CD1c-positive myeloid dendritic cell (primary cell): ENCODE results near the gene MGAT4A.
A peak's percentile ranks its signal among the peaks of the same experiment; 100 is the strongest.

Experiments used
- DNase-seq: peaks from one replicate; pipeline ENCODE4 v3.0.0-alpha.2; 2016; ENCODE audit errors: extremely low spot score

The MGAT4A gene

GRCh38 chr2:98573426-98573825 lies 157.5 kb downstream of the MGAT4A start:
- no peak for DNase-seq

- DNase-seq, result no peak
Measured at GRCh38 chr2:98572676-98573075, 158.3 kb downstream of the MGAT4A start.

DNA sequence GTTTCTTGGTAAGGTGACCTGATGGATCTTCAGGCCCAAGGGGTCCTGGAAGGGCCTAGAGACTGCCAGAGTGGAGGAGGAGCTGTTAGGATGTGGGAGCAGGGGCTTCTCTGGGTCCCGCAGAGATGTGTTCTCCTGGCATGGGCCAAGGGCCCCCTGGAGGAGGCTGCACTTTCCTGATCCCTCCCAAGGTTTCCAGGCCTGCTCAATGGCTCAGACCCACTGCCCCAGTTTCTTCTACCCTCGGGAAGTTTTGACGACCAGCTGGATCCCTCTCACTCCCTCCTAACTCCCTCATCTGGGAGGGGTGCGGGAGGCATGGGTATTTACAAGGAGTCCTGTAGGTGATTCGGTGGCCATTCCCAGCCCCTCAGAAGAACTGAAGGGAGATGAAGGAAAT lies 158.7 kb downstream of the MGAT4A start:
- DNase-seq, result no peak

GRCh38 chr2:98571796-98572195 lies 159.1 kb downstream of the MGAT4A start:
- DNase-seq, result no peak

DNA sequence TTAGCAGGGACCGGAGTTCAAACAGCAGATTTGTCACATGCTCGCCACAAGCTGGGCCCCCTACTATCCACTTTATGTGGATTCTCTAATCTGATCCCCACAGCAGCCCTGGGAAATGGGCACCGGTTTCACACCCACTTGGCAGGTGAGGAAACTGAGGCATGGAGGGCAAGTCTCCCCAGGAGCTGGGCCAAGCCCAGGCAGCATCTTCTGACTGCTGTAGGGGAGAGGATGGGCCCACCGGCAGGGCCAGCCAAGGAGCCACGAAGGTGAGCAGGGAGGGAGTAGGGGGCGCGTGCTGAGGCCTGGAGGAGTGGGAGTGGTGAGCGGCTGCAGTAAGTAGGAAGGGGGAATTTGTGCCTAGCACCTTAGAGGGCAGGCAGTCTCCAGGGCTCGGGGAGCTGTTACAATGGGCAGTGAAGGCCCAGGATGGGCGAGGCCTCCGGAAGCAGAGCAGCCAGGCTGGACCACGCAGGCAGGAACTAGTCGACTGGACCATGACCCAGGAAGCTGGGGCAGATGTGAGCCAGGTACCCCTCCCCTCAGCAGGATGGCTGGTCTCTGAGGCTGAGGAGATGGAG lies 159.7 kb downstream of the MGAT4A start:
- no peak for DNase-seq

DNA sequence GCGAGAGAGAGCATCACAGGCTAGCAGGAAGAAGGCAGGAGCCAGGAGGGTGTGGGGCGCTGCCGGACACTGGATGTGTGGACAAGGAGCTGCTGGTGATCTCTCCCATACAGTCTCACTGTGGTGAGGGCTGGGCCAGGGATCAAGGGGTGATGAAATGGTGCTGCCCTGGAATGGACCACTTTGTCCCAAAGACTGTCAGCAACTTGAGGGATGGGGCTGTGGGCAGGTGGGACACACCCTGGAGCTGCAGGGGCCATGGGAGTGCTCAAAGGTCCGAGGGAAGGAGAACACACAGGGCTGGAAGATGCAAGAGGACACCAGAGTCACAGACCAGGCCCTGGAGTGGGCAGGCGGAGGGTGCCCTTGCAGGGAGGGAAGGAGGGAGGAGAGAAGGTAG lies 160.6 kb downstream of the MGAT4A start:
- DNase-seq, result no peak

GRCh38 chr2:98569915-98570314 lies 161.0 kb downstream of the MGAT4A start:
- DNase-seq, result no peak

- DNase-seq, result peak; percentile 56
Measured at GRCh38 chr2:98569197-98569793, 161.6 kb downstream of the MGAT4A start.
